ENCODE data around the gene KLHL35.

Gene KLHL35

GRCh38 chr11:75432911-75433321 is at the start of gene KLHL35:
TSS of gene KLHL35 (minus strand) at chr11:75433203. CDS start at chr11:75430629, 2,574 bp downstream.
- in situ Hi-C loops (cut with MboI; ENCODE audit: low sequenced_read_pairs): no loop called here

- in situ Hi-C loops (cut with MboI; ENCODE audit: low sequenced_read_pairs): no loop called here
Measured at GRCh38 chr11:75481922-75482606, 49.1 kb upstream of the KLHL35 start.

- in situ Hi-C loops (cut with MboI; ENCODE audit: low sequenced_read_pairs): no loop called here
Measured at GRCh38 chr11:75481223-75481921, 48.4 kb upstream of the KLHL35 start.

GRCh38 chr11:75480185-75481175 is 47.5 kb upstream of the KLHL35 start:
- in situ Hi-C loops (cut with MboI; ENCODE audit: low sequenced_read_pairs): no loop called here

- in situ Hi-C loops (cut with MboI; ENCODE audit: low sequenced_read_pairs): no loop called here
Measured at GRCh38 chr11:75479597-75480145, 46.7 kb upstream of the KLHL35 start.

GRCh38 chr11:75478783-75479596 is 46.0 kb upstream of the KLHL35 start:
- in situ Hi-C loops (cut with MboI; ENCODE audit: low sequenced_read_pairs): no loop called here

- in situ Hi-C loops (cut with MboI; ENCODE audit: low sequenced_read_pairs): no loop called here
Measured at GRCh38 chr11:75477614-75477935, 44.6 kb upstream of the KLHL35 start.

GRCh38 chr11:75476739-75477613 is 44.0 kb upstream of the KLHL35 start:
- in situ Hi-C loops (cut with MboI; ENCODE audit: low sequenced_read_pairs): no loop called here

GRCh38 chr11:75475767-75476650 is 43.0 kb upstream of the KLHL35 start:
- in situ Hi-C loops (cut with MboI; ENCODE audit: low sequenced_read_pairs): no loop called here

- in situ Hi-C loops (cut with MboI; ENCODE audit: low sequenced_read_pairs): no loop called here
Measured at GRCh38 chr11:75474878-75475766, 42.1 kb upstream of the KLHL35 start.

- in situ Hi-C loops (cut with MboI; ENCODE audit: low sequenced_read_pairs): no loop called here
Measured at GRCh38 chr11:75474240-75474639, 41.2 kb upstream of the KLHL35 start.

- in situ Hi-C loops (cut with MboI; ENCODE audit: low sequenced_read_pairs): no loop called here
Measured at GRCh38 chr11:75473684-75474083, 40.7 kb upstream of the KLHL35 start.

- in situ Hi-C loops (cut with MboI; ENCODE audit: low sequenced_read_pairs): no loop called here
Measured at GRCh38 chr11:75472081-75472732, 39.2 kb upstream of the KLHL35 start.

GRCh38 chr11:75471176-75471973 is 38.4 kb upstream of the KLHL35 start:
- in situ Hi-C loops (cut with MboI; ENCODE audit: low sequenced_read_pairs): no loop called here

GRCh38 chr11:75470476-75471080 is 37.6 kb upstream of the KLHL35 start:
- in situ Hi-C loops (cut with MboI; ENCODE audit: low sequenced_read_pairs): no loop called here

All from HL-60/S4 (cell line).